ENCODE data around the gene CAV3. TPM values are rescaled to one million over a fixed set of nuclear protein-coding genes. Genes with fewer than 3 reads are reported as not detected.

CAV3 gene
- total RNA-seq, 1 experiment from 2014 or later: not detected

DNA sequence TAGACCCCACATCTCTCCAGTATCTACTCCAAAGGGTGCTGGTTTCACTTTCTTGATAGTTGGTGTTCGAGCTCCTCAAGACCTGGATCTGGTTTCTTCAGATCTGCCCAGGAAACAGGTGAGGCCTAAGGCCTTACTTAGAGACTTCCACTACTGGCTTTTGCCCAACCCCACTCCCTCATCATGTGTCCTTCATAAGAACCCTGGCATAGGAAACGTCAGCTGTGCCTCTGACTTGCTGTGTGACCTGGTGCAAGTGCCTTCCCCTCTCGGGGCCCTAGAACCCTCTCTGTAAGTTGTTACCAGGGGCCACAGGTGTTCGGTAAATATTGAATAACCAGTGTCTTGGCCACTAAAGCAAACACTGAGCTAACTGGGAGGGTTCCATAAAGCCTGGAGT lies 31.9 kb downstream of the CAV3 start:
- intact Hi-C loops (cut with micrococcal nuclease): loop anchor here (10.0 kb wide), 1 partner anchor 101 kb away; no protein-coding TSS in a partner anchor
- H3K9ac ChIP-seq (ENCODE audit: low read length): no peak overlapping the region
- ATAC-seq: no peak

DNA sequence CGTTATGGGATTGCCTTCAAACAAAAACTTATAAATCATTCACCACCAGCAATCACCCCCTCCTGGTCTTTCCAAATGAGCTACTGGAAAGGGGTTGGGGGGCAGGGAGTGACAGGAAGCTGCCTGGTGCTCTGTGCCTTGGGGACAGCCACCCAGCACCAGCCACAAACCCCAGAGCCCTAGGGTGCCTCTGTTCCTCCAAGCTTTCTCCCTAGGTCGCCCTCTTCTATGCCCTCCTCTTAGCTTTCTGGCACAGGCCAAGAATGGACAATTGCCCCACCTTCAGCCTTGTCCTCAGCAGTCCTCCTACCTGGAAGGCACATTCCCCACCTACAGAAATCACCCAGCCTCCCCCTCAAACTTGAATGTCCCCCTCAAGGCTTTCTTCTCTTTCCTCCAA lies 32.5 kb downstream of the CAV3 start:
- intact Hi-C loops (cut with micrococcal nuclease): loop anchor here (10.0 kb wide), 1 partner anchor 101 kb away; no protein-coding TSS in a partner anchor
- H3K4me2 ChIP-seq (ENCODE audit: low read length): no peak overlapping the region
- H3K27me3 ChIP-seq (ENCODE audit: insufficient read depth, low read length): no peaks in the 10 kb centered on the region
- peaks cover 0 to 10% of the 10 kb centered on the region in 2 experiments; a peak in 1 of 4 replicates for H3K4me1 ChIP-seq (ENCODE audit: control insufficient read depth in 1 of 2, insufficient read depth in 2 of 2, low read length in 2 of 2)
- H3K4me3 ChIP-seq (replicated peaks in 1 of 2; ENCODE audit: low read depth in 1 of 2, low read length in 2 of 2): no peak overlapping the region
- H3K9me3 ChIP-seq (ENCODE audit: control insufficient read depth in 1 of 2, insufficient read depth in 1 of 2, low read depth in 1 of 2, low read length in 2 of 2): no peaks in the 10 kb centered on the region
- RAD21 ChIA-PET (ENCODE audit: low non-redundant PET in 1 of 2, low total read pairs in 2 of 2, uncharacterized antibody in 2 of 2, unreplicated experiment in 2 of 2): no interaction called here
- POLR2A ChIA-PET: no interaction called here
- TF ChIP-seq RAD21 (IDR thresholded peaks at IDR 0.05; ENCODE audit: low read depth): no peak
- no peak for TF ChIP-seq JUND (IDR thresholded peaks at IDR 0.05)
- TF ChIP-seq, protein P1, sequence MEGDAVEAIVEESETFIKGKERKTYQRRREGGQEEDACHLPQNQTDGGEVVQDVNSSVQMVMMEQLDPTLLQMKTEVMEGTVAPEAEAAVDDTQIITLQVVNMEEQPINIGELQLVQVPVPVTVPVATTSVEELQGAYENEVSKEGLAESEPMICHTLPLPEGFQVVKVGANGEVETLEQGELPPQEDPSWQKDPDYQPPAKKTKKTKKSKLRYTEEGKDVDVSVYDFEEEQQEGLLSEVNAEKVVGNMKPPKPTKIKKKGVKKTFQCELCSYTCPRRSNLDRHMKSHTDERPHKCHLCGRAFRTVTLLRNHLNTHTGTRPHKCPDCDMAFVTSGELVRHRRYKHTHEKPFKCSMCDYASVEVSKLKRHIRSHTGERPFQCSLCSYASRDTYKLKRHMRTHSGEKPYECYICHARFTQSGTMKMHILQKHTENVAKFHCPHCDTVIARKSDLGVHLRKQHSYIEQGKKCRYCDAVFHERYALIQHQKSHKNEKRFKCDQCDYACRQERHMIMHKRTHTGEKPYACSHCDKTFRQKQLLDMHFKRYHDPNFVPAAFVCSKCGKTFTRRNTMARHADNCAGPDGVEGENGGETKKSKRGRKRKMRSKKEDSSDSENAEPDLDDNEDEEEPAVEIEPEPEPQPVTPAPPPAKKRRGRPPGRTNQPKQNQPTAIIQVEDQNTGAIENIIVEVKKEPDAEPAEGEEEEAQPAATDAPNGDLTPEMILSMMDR (IDR thresholded peaks at IDR 0.05 in 2 of 3, conservative IDR thresholded peaks at IDR 0.05 in 1 of 3; ENCODE audit: borderline replicate concordance in 1 of 3, insufficient read depth in 1 of 3, low read depth in 2 of 3, low read length in 2 of 3): no peak
- H3K36me3 ChIP-seq (ENCODE audit: control insufficient read depth in 1 of 2, insufficient read depth in 2 of 2, low read length in 2 of 2): no peaks in the 10 kb centered on the region
- no peak overlapping the region for H3K27ac ChIP-seq (ENCODE audit: low read depth, low read length)
- H3K9ac ChIP-seq (ENCODE audit: low read length): no peak overlapping the region
- no TSS peak for BruUV-seq (replicated peaks)
- DNase-seq (ENCODE audit: low read depth, low spot score) (no peak), ATAC-seq (no peak)
- H4K20me1 ChIP-seq (ENCODE audit: insufficient read depth): no peaks in the 10 kb centered on the region
- no peak overlapping the region for H2AFZ ChIP-seq (ENCODE audit: low read depth, low read length, poor library complexity, severe bottlenecking)
- no peaks in the 10 kb centered on the region for H3K9me2 ChIP-seq (ENCODE audit: insufficient read depth)
- H3K79me2 ChIP-seq (ENCODE audit: insufficient read depth, low read length): no peaks in the 10 kb centered on the region
- CTCF ChIA-PET: no interaction called here

More for the DNA sequence above, 31.9 kb downstream of the CAV3 start:
- BruUV-seq (replicated peaks): no TSS peak
- Histone ChIP-seq H3K4me1 (ENCODE audit: control insufficient read depth in 1 of 2, insufficient read depth in 2 of 2, low read length in 2 of 2) (peaks cover 0 to 10% of the 10 kb centered on the region in 2 experiments; a peak in 1 of 4 replicates), H3K27me3 (ENCODE audit: insufficient read depth, low read length) (no peaks in the 10 kb centered on the region), H3K4me2 (ENCODE audit: low read length) (no peak overlapping the region), H3K79me2 (ENCODE audit: insufficient read depth, low read length) (no peaks in the 10 kb centered on the region), H3K36me3 (ENCODE audit: control insufficient read depth in 1 of 2, insufficient read depth in 2 of 2, low read length in 2 of 2) (no peaks in the 10 kb centered on the region), H3K9me2 (ENCODE audit: insufficient read depth) (no peaks in the 10 kb centered on the region), H4K20me1 (ENCODE audit: insufficient read depth) (no peaks in the 10 kb centered on the region), H2AFZ (ENCODE audit: low read depth, low read length, poor library complexity, severe bottlenecking) (no peak overlapping the region), H3K4me3 (replicated peaks in 1 of 2; ENCODE audit: low read depth in 1 of 2, low read length in 2 of 2) (no peak overlapping the region), H3K27ac (ENCODE audit: low read depth, low read length) (no peak overlapping the region), H3K9me3 (ENCODE audit: control insufficient read depth in 1 of 2, insufficient read depth in 1 of 2, low read depth in 1 of 2, low read length in 2 of 2) (no peaks in the 10 kb centered on the region)
- CTCF ChIA-PET: no interaction called here
- POLR2A ChIA-PET: no interaction called here
- RAD21 ChIA-PET (ENCODE audit: low non-redundant PET in 1 of 2, low total read pairs in 2 of 2, uncharacterized antibody in 2 of 2, unreplicated experiment in 2 of 2): no interaction called here
- TF ChIP-seq, protein P2, sequence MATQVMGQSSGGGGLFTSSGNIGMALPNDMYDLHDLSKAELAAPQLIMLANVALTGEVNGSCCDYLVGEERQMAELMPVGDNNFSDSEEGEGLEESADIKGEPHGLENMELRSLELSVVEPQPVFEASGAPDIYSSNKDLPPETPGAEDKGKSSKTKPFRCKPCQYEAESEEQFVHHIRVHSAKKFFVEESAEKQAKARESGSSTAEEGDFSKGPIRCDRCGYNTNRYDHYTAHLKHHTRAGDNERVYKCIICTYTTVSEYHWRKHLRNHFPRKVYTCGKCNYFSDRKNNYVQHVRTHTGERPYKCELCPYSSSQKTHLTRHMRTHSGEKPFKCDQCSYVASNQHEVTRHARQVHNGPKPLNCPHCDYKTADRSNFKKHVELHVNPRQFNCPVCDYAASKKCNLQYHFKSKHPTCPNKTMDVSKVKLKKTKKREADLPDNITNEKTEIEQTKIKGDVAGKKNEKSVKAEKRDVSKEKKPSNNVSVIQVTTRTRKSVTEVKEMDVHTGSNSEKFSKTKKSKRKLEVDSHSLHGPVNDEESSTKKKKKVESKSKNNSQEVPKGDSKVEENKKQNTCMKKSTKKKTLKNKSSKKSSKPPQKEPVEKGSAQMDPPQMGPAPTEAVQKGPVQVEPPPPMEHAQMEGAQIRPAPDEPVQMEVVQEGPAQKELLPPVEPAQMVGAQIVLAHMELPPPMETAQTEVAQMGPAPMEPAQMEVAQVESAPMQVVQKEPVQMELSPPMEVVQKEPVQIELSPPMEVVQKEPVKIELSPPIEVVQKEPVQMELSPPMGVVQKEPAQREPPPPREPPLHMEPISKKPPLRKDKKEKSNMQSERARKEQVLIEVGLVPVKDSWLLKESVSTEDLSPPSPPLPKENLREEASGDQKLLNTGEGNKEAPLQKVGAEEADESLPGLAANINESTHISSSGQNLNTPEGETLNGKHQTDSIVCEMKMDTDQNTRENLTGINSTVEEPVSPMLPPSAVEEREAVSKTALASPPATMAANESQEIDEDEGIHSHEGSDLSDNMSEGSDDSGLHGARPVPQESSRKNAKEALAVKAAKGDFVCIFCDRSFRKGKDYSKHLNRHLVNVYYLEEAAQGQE (IDR thresholded peaks at IDR 0.05; ENCODE audit: low read depth): no peak
- TF ChIP-seq SIN3A (IDR thresholded peaks at IDR 0.05; ENCODE audit: low read depth): no peak
- no peak for DNase-seq (ENCODE audit: low read depth, low spot score)
